ENCODE measurements around the gene SIL1. TPM values are rescaled to one million over a fixed set of nuclear protein-coding genes. Genes with fewer than 3 reads are reported as not detected.

SIL1 gene
- polyA plus RNA-seq, 1 donor (not counting 4 experiments of a cell fraction or from before 2014, with no cell fraction given), result 45.4 TPM

- FAIRE-seq, result no peak
- dilution Hi-C loops (cut with MboI; ENCODE audit: extremely low pct_ligation_motif_present, low sequenced_read_pairs), result no loop called here
- H3K4me2 ChIP-seq (ENCODE audit: control insufficient read depth, extremely low read depth, insufficient read depth, low read depth, low read length), result no peak overlapping the region
- peaks cover 0 to 1% of the 10 kb centered on the region in 2 experiments for H3K36me3 ChIP-seq (ENCODE audit: control insufficient read depth in 2 of 2, extremely low read depth in 1 of 2, insufficient read depth in 2 of 2, low read length in 2 of 2)
- H3K4me3 ChIP-seq (ENCODE audit: control insufficient read depth in 2 of 3, extremely low read depth in 1 of 3, insufficient read depth in 2 of 3, low read depth in 1 of 3, low read length in 3 of 3), result no peak overlapping the region
- H3K9me3 ChIP-seq (ENCODE audit: control insufficient read depth, low read depth, low read length), result no peaks in the 10 kb centered on the region
- no peaks in the 10 kb centered on the region for H3K4me1 ChIP-seq (ENCODE audit: control insufficient read depth, extremely low read depth, insufficient read depth, low read length)
- H3K27ac ChIP-seq (ENCODE audit: control insufficient read depth, insufficient read depth, low read length), result no peak overlapping the region
- no peaks in the 10 kb centered on the region for H3K79me2 ChIP-seq (ENCODE audit: control insufficient read depth, insufficient read depth, low read length)
- H3K9me1 ChIP-seq (ENCODE audit: control insufficient read depth, extremely low read depth, insufficient read depth, low read length), result no peaks in the 10 kb centered on the region
- no peak for DNase-seq (ENCODE audit: low read depth, low spot score)
- H3K27me3 ChIP-seq (ENCODE audit: control insufficient read depth, extremely low read depth, insufficient read depth, low read length), result no peaks in the 10 kb centered on the region
- H2AFZ ChIP-seq (ENCODE audit: control insufficient read depth, low read length), result no peak overlapping the region
- H3K9ac ChIP-seq (ENCODE audit: control insufficient read depth, extremely low read depth, insufficient read depth, low read length), result no peak overlapping the region
- no peak for TF ChIP-seq EZH2 (IDR thresholded peaks at IDR 0.05; ENCODE audit: low read length)
- TF ChIP-seq CTCF (optimal IDR thresholded peaks at IDR 0.05 in 1 of 3, IDR thresholded peaks at IDR 0.05 in 1 of 3, conservative IDR thresholded peaks at IDR 0.05 in 1 of 3; ENCODE audit: extremely low read depth in 1 of 3, insufficient read depth in 2 of 3, low read length in 3 of 3), result no peak
- no peaks in the 10 kb centered on the region for H4K20me1 ChIP-seq (ENCODE audit: control insufficient read depth, extremely low read depth, insufficient read depth, low read length)
These were observed 231.8 kb downstream of the SIL1 start for GRCh38 chr5:138966236-138966985.

- Histone ChIP-seq H3K9ac (ENCODE audit: control insufficient read depth, extremely low read depth, insufficient read depth, low read length) (no peak overlapping the region), H3K79me2 (ENCODE audit: control insufficient read depth, insufficient read depth, low read length) (no peaks in the 10 kb centered on the region), H3K27ac (ENCODE audit: control insufficient read depth, insufficient read depth, low read length) (no peak overlapping the region), H3K4me1 (ENCODE audit: control insufficient read depth, extremely low read depth, insufficient read depth, low read length) (no peaks in the 10 kb centered on the region), H3K36me3 (ENCODE audit: control insufficient read depth in 2 of 2, extremely low read depth in 1 of 2, insufficient read depth in 2 of 2, low read length in 2 of 2) (peaks cover 0 to 1% of the 10 kb centered on the region in 2 experiments), H3K9me3 (ENCODE audit: control insufficient read depth, low read depth, low read length) (no peaks in the 10 kb centered on the region), H3K9me1 (ENCODE audit: control insufficient read depth, extremely low read depth, insufficient read depth, low read length) (no peaks in the 10 kb centered on the region), H3K4me3 (ENCODE audit: control insufficient read depth in 2 of 3, extremely low read depth in 1 of 3, insufficient read depth in 2 of 3, low read depth in 1 of 3, low read length in 3 of 3) (no peak overlapping the region), H4K20me1 (ENCODE audit: control insufficient read depth, extremely low read depth, insufficient read depth, low read length) (no peaks in the 10 kb centered on the region), H3K27me3 (ENCODE audit: control insufficient read depth, extremely low read depth, insufficient read depth, low read length) (no peaks in the 10 kb centered on the region), H3K4me2 (ENCODE audit: control insufficient read depth, extremely low read depth, insufficient read depth, low read depth, low read length) (no peak overlapping the region), H2AFZ (ENCODE audit: control insufficient read depth, low read length) (no peak overlapping the region)
- TF ChIP-seq EZH2 (IDR thresholded peaks at IDR 0.05; ENCODE audit: low read length) (no peak), CTCF (optimal IDR thresholded peaks at IDR 0.05 in 1 of 3, IDR thresholded peaks at IDR 0.05 in 1 of 3, conservative IDR thresholded peaks at IDR 0.05 in 1 of 3; ENCODE audit: extremely low read depth in 1 of 3, insufficient read depth in 2 of 3, low read length in 3 of 3) (no peak)
- dilution Hi-C loops (cut with MboI; ENCODE audit: extremely low pct_ligation_motif_present, low sequenced_read_pairs), result no loop called here
- no peak for DNase-seq (ENCODE audit: low read depth, low spot score)
- FAIRE-seq, result no peak
These were observed 232.5 kb downstream of the SIL1 start for GRCh38 chr5:138965626-138966025.
